Measurements from ENCODE around the gene ARHGEF12.

DNA sequence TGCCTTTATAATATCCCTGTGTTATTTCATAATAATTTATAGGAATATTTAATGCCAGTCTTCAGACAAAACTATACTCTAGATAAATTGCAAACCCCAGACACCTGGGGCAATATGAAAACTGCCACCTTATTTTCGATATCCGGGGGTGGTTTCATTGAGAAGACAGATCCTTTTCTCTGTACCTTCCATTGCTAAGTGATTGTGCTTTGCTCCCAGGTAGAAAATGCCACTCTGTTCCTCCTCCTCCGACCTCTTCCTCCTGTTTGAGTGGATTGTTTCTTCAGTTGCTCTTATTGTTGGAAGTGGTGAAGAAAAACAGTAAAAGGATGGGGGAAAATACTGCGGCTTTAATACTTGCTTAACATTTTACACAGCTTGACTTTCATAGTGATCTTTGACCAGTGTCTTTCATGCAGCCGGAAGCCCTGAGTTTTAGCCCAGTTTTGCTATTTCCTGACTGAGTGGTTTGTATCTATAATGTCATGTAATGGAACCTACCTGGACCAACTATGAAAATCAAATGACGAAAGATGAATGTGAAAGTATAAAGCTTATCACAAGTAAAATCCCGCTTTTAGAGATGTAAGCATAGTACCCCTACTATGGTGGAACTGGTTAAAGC is 169.7 kb downstream of the ARHGEF12 start:
- TF ChIP-seq POLR2AphosphoS5 (IDR thresholded peaks at IDR 0.05; ENCODE audit: borderline replicate concordance, low read depth, low read length): no peak
- TF ChIP-seq EZH2 (IDR thresholded peaks at IDR 0.05): no peak
- TF ChIP-seq FOXP2 (optimal IDR thresholded peaks at IDR 0.05; ENCODE audit: control extremely low read depth, extremely low read length, insufficient read depth): no peak

All from SK-N-MC (cell line).